H9 (cell line): Measurements from ENCODE around the gene EEF1A2. TPM values are rescaled to one million over a fixed set of nuclear protein-coding genes. Genes with fewer than 3 reads are reported as not detected.
"Not testable (repeated sequence)": the region's sequence is repeated elsewhere in the genome, so short reads cannot be mapped to it uniquely, and the experiment has no call there.

Experiments used
- DNase-seq: peaks from one replicate; pipeline ENCODE4 v3.0.0-alpha.2; 2017
- H2AFZ ChIP-seq: one replicate; pipeline ENCODE4 v1.6.1; 2013; ENCODE audit warnings: mild to moderate bottlenecking, low read length, control low read depth, moderate library complexity
- H2AK5ac ChIP-seq: 2 replicates; pipeline ENCODE4 v1.6.1; 2013; ENCODE audit warnings: low read length, control low read depth, mixed read lengths; ENCODE audit not compliant: insufficient read length
- H2BK120ac ChIP-seq: one replicate; pipeline ENCODE4 v1.6.1; 2013; ENCODE audit warnings: low read depth, mild to moderate bottlenecking, low read length, control low read depth, inconsistent platforms; ENCODE audit not compliant: poor library complexity, severe bottlenecking
- H2BK12ac ChIP-seq: 2 replicates; pipeline ENCODE4 v1.6.1; 2013; ENCODE audit warnings: low read length, control low read depth, mixed read lengths, low read depth; ENCODE audit not compliant: insufficient read length
- H2BK15ac ChIP-seq: 2 replicates; pipeline ENCODE4 v1.6.1; 2013; ENCODE audit warnings: low read depth, low read length, control low read depth
- H2BK20ac ChIP-seq: one replicate; pipeline ENCODE4 v1.6.1; 2013; ENCODE audit warnings: low read depth, mild to moderate bottlenecking, low read length, control low read depth, inconsistent platforms; ENCODE audit not compliant: poor library complexity, severe bottlenecking
- H2BK5ac ChIP-seq: 2 replicates; pipeline ENCODE4 v1.6.1; 2013; ENCODE audit warnings: low read length, control low read depth, mixed read lengths; ENCODE audit not compliant: insufficient read length
- H3K14ac ChIP-seq: 2 replicates; pipeline ENCODE4 v1.6.1; 2013; ENCODE audit warnings: low read length, control low read depth; ENCODE audit not compliant: insufficient read depth
- H3K18ac ChIP-seq: 2 replicates; pipeline ENCODE4 v1.6.1; 2013; ENCODE audit warnings: low read depth, mild to moderate bottlenecking, mixed read lengths, low read length, control low read depth; ENCODE audit not compliant: insufficient read length
- H3K23ac ChIP-seq: 2 replicates; pipeline ENCODE4 v1.6.1; 2013; ENCODE audit warnings: low read length, control low read depth, mixed read lengths, low read depth; ENCODE audit not compliant: insufficient read length
- H3K23me2 ChIP-seq: 2 replicates; pipeline ENCODE4 v1.6.1; 2013; ENCODE audit warnings: low read depth, mild to moderate bottlenecking, mixed read lengths, low read length, control low read depth; ENCODE audit not compliant: insufficient read length, poor library complexity, severe bottlenecking
- H3K27ac ChIP-seq: 2 replicates; pipeline ENCODE4 v1.5.1; 2013; ENCODE audit warnings: low read length, control low read depth, mixed read lengths, low read depth; ENCODE audit not compliant: insufficient read length
- H3K27me3 ChIP-seq: 2 replicates; pipeline ENCODE4 v1.6.1; 2013; ENCODE audit warnings: low read length, control low read depth, inconsistent platforms; ENCODE audit not compliant: insufficient read depth
- H3K4ac ChIP-seq: 2 replicates; pipeline ENCODE4 v1.6.1; 2013; ENCODE audit warnings: low read depth, mild to moderate bottlenecking, control low read depth, inconsistent platforms, low read length, moderate library complexity
- H3K4me1 ChIP-seq: 2 replicates; pipeline ENCODE4 v1.6.1; 2013; ENCODE audit warnings: low read length, control low read depth, inconsistent platforms; ENCODE audit not compliant: insufficient read depth
- H3K4me2 ChIP-seq: 2 replicates; pipeline ENCODE4 v1.6.1; 2013; ENCODE audit warnings: low read length, control low read depth, mixed read lengths; ENCODE audit not compliant: insufficient read length, insufficient read depth
- H3K56ac ChIP-seq: 2 replicates; pipeline ENCODE4 v1.6.1; 2013; ENCODE audit warnings: low read depth, mild to moderate bottlenecking, mixed read lengths, low read length, control low read depth; ENCODE audit not compliant: insufficient read length
- H3K79me1 ChIP-seq: 2 replicates; pipeline ENCODE4 v1.6.1; 2013; ENCODE audit warnings: low read depth, mild to moderate bottlenecking, moderate library complexity, low read length, control low read depth, inconsistent platforms; ENCODE audit not compliant: insufficient read depth, poor library complexity, severe bottlenecking
- H3K79me2 ChIP-seq: 2 replicates; pipeline ENCODE4 v1.6.1; 2013; ENCODE audit warnings: low read length, control low read depth, inconsistent platforms; ENCODE audit not compliant: insufficient read depth
- H3K9ac ChIP-seq: 2 replicates; pipeline ENCODE4 v1.6.1; 2013; ENCODE audit warnings: low read length, control low read depth, mixed read lengths; ENCODE audit not compliant: insufficient read length; ENCODE audit errors: extremely low read depth
- H3K9me3 ChIP-seq: one replicate; pipeline ENCODE4 v1.6.1; 2013; ENCODE audit warnings: low read depth, low read length, inconsistent platforms; ENCODE audit not compliant: control insufficient read depth
- H3T11ph ChIP-seq: one replicate; pipeline ENCODE4 v1.6.1; 2013; ENCODE audit warnings: mild to moderate bottlenecking, low read length, control low read depth, inconsistent platforms
- H4K20me1 ChIP-seq: one replicate; pipeline ENCODE4 v1.6.1; 2013; ENCODE audit not compliant: control insufficient read depth, insufficient read length, insufficient read depth
- H4K5ac ChIP-seq: 2 replicates; pipeline ENCODE4 v1.6.1; 2013; ENCODE audit warnings: low read depth, mild to moderate bottlenecking, mixed read lengths, low read length, control low read depth; ENCODE audit not compliant: insufficient read length
- H4K8ac ChIP-seq: replicated peaks from 2 replicates; pipeline ENCODE4 v1.6.1; 2013; ENCODE audit warnings: low read length, control low read depth, mixed read lengths, low read depth; ENCODE audit not compliant: insufficient read length
- H4K91ac ChIP-seq: 2 replicates; pipeline ENCODE4 v1.6.1; 2013; ENCODE audit warnings: low read depth, mild to moderate bottlenecking, moderate library complexity, mixed read lengths, low read length, control low read depth; ENCODE audit not compliant: insufficient read length
- H3K27ac Mint-ChIP-seq, 3 experiments: 2 replicates in 2 of 3; 3 replicates in 1 of 3; pipeline ENCODE4 v1.8.0; 2020 to 2021; ENCODE audit warnings: mixed read lengths in 3 of 3, mild to moderate bottlenecking in 1 of 3, moderate library complexity in 1 of 3
- H3K27me3 Mint-ChIP-seq: 2 replicates; pipeline ENCODE4 v1.8.0; 2021; ENCODE audit warnings: low read depth, mild to moderate bottlenecking, moderate library complexity, mixed read lengths
- H3K36me3 Mint-ChIP-seq, 3 experiments: 2 replicates in 2 of 3; 3 replicates in 1 of 3; pipeline ENCODE4 v1.8.0; 2020 to 2021; ENCODE audit warnings: low read depth in 3 of 3, mixed read lengths in 3 of 3; ENCODE audit not compliant: insufficient read depth in 1 of 3
- H3K4me1 Mint-ChIP-seq, 2 experiments: 2 replicates each; pipeline ENCODE4 v1.8.0; 2020; ENCODE audit warnings: mixed read lengths in 2 of 2
- H3K4me3 Mint-ChIP-seq, 2 experiments: 2 replicates in 1 of 2; 3 replicates in 1 of 2; pipeline ENCODE4 v1.8.0; 2020 to 2021; ENCODE audit warnings: mild to moderate bottlenecking in 2 of 2, mixed read lengths in 2 of 2, moderate library complexity in 1 of 2
- H3K9me3 Mint-ChIP-seq, 2 experiments: 2 replicates in 1 of 2; 3 replicates in 1 of 2; pipeline ENCODE4 v1.8.0; 2020; ENCODE audit warnings: mild to moderate bottlenecking in 2 of 2, mixed read lengths in 2 of 2, moderate library complexity in 1 of 2
- WGBS: extraction: QIAGEN DNeasy Blood & Tissue Kit; methylation state at CpG from one replicate; pipeline ENCODE4 v1.1.7; 2013; ENCODE audit warnings: missing lambda C conversion rate, low lambda C conversion rate, mixed read lengths; ENCODE audit not compliant: insufficient read length; ENCODE audit errors: extremely low coverage; 5-methylcytosine and 5-hydroxymethylcytosine counted together
- total RNA-seq: library from RNA; stranded (reverse); gene quantifications from 2 replicates; pipeline ENCODE4 v1.2.1, GENCODE V29; 2021
- TF ChIP-seq, protein P1 (sequence below): fragments of 200-600 bp; sonication (generic); conservative IDR thresholded peaks from 3 replicates; pipeline ENCODE4 v1.8.0; 2021; ENCODE audit warnings: antibody characterized with exemption, mild to moderate bottlenecking

The EEF1A2 gene
- total RNA-seq, 1 experiment from 2014 or later: 27.4 TPM

GRCh38 chr20:63481503-63481902 lies 17.4 kb downstream of the EEF1A2 start:
- Histone ChIP-seq H2BK120ac (no peak overlapping the region), H3K27me3 (no peaks in the 10 kb centered on the region)

GRCh38 chr20:63479695-63480419 lies 19.0 kb downstream of the EEF1A2 start:
- not testable (repeated sequence) for H2AFZ ChIP-seq, H3K4me2 ChIP-seq, H2BK20ac ChIP-seq, DNase-seq, H3K14ac ChIP-seq, H3K79me1 ChIP-seq, H2BK12ac ChIP-seq, H3K27ac ChIP-seq, H3K23ac ChIP-seq, H4K20me1 ChIP-seq, H2BK15ac ChIP-seq, H3K9me3 Mint-ChIP-seq, H3K56ac ChIP-seq, H4K5ac ChIP-seq, H3K4me1 ChIP-seq, H2BK5ac ChIP-seq, H2AK5ac ChIP-seq, H4K91ac ChIP-seq, H3K79me2 ChIP-seq, H3K27ac Mint-ChIP-seq, H2BK120ac ChIP-seq, H3K36me3 Mint-ChIP-seq, H4K8ac ChIP-seq, H3K18ac ChIP-seq, H3K4ac ChIP-seq, H3K27me3 ChIP-seq, H3K9me3 ChIP-seq, H3K23me2 ChIP-seq, H3T11ph ChIP-seq, H3K9ac ChIP-seq
- no CpG with 5 or more reads among the region's 32 CpGs for WGBS
- Mint-ChIP-seq H3K4me3 (peak overlapping the region in 1 of 2 experiments; percentile 47; a peak in 1 of 5 replicates), H3K4me1 (peaks cover 23 to 48% of the 10 kb centered on the region in 2 experiments), H3K27me3 (peaks cover 26% of the 10 kb centered on the region)

More at GRCh38 chr20:63481503-63481902, 17.4 kb downstream of the EEF1A2 start:
- Histone ChIP-seq H3K9ac (no peak overlapping the region), H3K14ac (no peak overlapping the region; the same call in 1 of the 2 replicates), H2AFZ (no peak overlapping the region), H2BK15ac (no peak overlapping the region), H2BK5ac (no peak overlapping the region), H3K4ac (no peak overlapping the region), H2BK20ac (no peak overlapping the region), H3T11ph (no peak overlapping the region), H3K79me1 (no peaks in the 10 kb centered on the region), H3K9me3 (no peaks in the 10 kb centered on the region), H4K20me1 (no peaks in the 10 kb centered on the region), H4K91ac (no peak overlapping the region), H2BK12ac (no peak overlapping the region), H2AK5ac (no peak overlapping the region), H3K79me2 (no peaks in the 10 kb centered on the region), H3K27ac (no peak overlapping the region), H4K5ac (no peak overlapping the region), H3K23ac (no peak overlapping the region), H3K18ac (no peak overlapping the region), H3K4me1 (no peaks in the 10 kb centered on the region), H3K4me2 (no peak overlapping the region), H3K23me2 (no peaks in the 10 kb centered on the region), H3K56ac (no peak overlapping the region), H4K8ac (no peak overlapping the region)
- TF ChIP-seq, protein P1, sequence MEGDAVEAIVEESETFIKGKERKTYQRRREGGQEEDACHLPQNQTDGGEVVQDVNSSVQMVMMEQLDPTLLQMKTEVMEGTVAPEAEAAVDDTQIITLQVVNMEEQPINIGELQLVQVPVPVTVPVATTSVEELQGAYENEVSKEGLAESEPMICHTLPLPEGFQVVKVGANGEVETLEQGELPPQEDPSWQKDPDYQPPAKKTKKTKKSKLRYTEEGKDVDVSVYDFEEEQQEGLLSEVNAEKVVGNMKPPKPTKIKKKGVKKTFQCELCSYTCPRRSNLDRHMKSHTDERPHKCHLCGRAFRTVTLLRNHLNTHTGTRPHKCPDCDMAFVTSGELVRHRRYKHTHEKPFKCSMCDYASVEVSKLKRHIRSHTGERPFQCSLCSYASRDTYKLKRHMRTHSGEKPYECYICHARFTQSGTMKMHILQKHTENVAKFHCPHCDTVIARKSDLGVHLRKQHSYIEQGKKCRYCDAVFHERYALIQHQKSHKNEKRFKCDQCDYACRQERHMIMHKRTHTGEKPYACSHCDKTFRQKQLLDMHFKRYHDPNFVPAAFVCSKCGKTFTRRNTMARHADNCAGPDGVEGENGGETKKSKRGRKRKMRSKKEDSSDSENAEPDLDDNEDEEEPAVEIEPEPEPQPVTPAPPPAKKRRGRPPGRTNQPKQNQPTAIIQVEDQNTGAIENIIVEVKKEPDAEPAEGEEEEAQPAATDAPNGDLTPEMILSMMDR: no peak
- DNase-seq: no peak
- Mint-ChIP-seq H3K4me1 (peaks cover 23 to 46% of the 10 kb centered on the region in 2 experiments), H3K36me3 (peaks cover 0 to 4% (median 2%) of the 10 kb centered on the region in 3 experiments; a peak in 4 of 7 replicates), H3K27ac (no peak overlapping the region), H3K9me3 (peaks cover 3% of the 10 kb centered on the region in 2 experiments; a peak in 3 of 5 replicates), H3K4me3 (peak overlapping the region in 1 of 2 experiments; percentile 20; a peak in 2 of 5 replicates), H3K27me3 (peaks cover 20% of the 10 kb centered on the region)
- no CpG with 5 or more reads among the region's 12 CpGs for WGBS
